LNCAP (cell line): ENCODE data around the gene NOS1.

Source experiments
- CTCF ChIP-seq: fragments of 450-650 bp; IDR thresholded peaks from 2 replicates; pipeline ENCODE4 v1.5.1; 2017; ENCODE audit warnings: mild to moderate bottlenecking

Gene NOS1

GRCh38 chr12:117228239-117228638, 133.2 kb downstream of the NOS1 start:
- no peak for TF ChIP-seq CTCF

- no peak for TF ChIP-seq CTCF
Measured at GRCh38 chr12:117227000-117227653, 134.3 kb downstream of the NOS1 start.

- no peak for TF ChIP-seq CTCF
Measured at GRCh38 chr12:117226505-117226904, 134.9 kb downstream of the NOS1 start.

- TF ChIP-seq CTCF: no peak
Measured at GRCh38 chr12:117225179-117225578, 136.2 kb downstream of the NOS1 start.

GRCh38 chr12:117218149-117218548, 143.3 kb downstream of the NOS1 start:
- TF ChIP-seq CTCF: no peak

- no peak for TF ChIP-seq CTCF
Measured at GRCh38 chr12:117216686-117217085, 144.7 kb downstream of the NOS1 start.

GRCh38 chr12:117214797-117215196, 146.6 kb downstream of the NOS1 start:
- TF ChIP-seq CTCF: no peak

- no peak for TF ChIP-seq CTCF
Measured at GRCh38 chr12:117213295-117213808, 148.1 kb downstream of the NOS1 start.
